Upper lobe of left lung (tissue), 6 donors: ENCODE measurements around the gene C16orf74. TPM values are rescaled to one million over a fixed set of nuclear protein-coding genes. Genes with fewer than 3 reads are reported as not detected.
A peak's percentile ranks its signal among the peaks of the same experiment; 100 is the strongest.

Experiments used
- ATAC-seq, 2 donors: fragments of 200-7000 bp; cut with Tn5 transposase; one replicate each; pipeline ENCODE4 v1.9.1; 2022; ENCODE audit warnings: mild to moderate bottlenecking in 2 of 2, moderate library complexity in 2 of 2; ENCODE audit not compliant: low FRiP score in 2 of 2
- DNase-seq, 2 donors: peaks; one replicate each; pipeline ENCODE4 v3.0.0-alpha.2; 2019 to 2020
- H3K27ac ChIP-seq, 4 donors: fragments of 200-600 bp; sonication (generic); one replicate each; pipeline ENCODE4 v1.5.1; 2016 to 2019
- H3K27me3 ChIP-seq, 4 donors: fragments of 200-600 bp; sonication (generic); one replicate each; pipeline ENCODE4 v1.5.1; 2017 to 2019
- H3K36me3 ChIP-seq, 4 donors: fragments of 200-600 bp; sonication (generic); one replicate each; pipeline ENCODE4 v1.5.1; 2016 to 2019
- H3K4me1 ChIP-seq, 4 donors: fragments of 200-600 bp; sonication (generic); one replicate each; pipeline ENCODE4 v1.5.1; 2018 to 2019
- H3K4me3 ChIP-seq, 4 donors: fragments of 200-600 bp; sonication (generic); one replicate each; pipeline ENCODE4 v1.5.1; 2017 to 2019; ENCODE audit warnings: mild to moderate bottlenecking in 2 of 4, moderate library complexity in 1 of 4
- H3K9me3 ChIP-seq, 4 donors: fragments of 200-600 bp; sonication (generic); one replicate each; pipeline ENCODE4 v1.5.1; 2018 to 2019
- CTCF ChIP-seq, 6 experiments: fragments of 450-650 bp in 4 of 6; fragments of 200-600 bp in 2 of 6; sonication (generic) in 2 of 6; IDR thresholded peaks; one replicate each; pipeline ENCODE4 v1.5.1; 2016 to 2019; ENCODE audit warnings: antibody characterized with exemption in 6 of 6
- EP300 ChIP-seq, 4 donors: sonication (generic); formaldehyde crosslinking; IDR thresholded peaks; one replicate each; pipeline ENCODE4 v1.5.1; 2017; ENCODE audit warnings: antibody characterized with exemption in 4 of 4, control low read depth in 2 of 4
- POLR2A ChIP-seq, 4 donors: fragments of 450-650 bp; IDR thresholded peaks; one replicate each; pipeline ENCODE4 v1.5.1; 2016 to 2017; ENCODE audit warnings: antibody characterized with exemption in 4 of 4, mild to moderate bottlenecking in 2 of 4
- POLR2AphosphoS5 ChIP-seq, 2 donors: sonication (generic); formaldehyde crosslinking; IDR thresholded peaks; one replicate each; pipeline ENCODE4 v1.5.1; 2017; ENCODE audit warnings: antibody characterized with exemption in 2 of 2
- WGBS, 2 donors: methylation state at CpG; one replicate each; pipeline ENCODE4 v1.1.5; 2017 to 2018; 5-methylcytosine and 5-hydroxymethylcytosine counted together
- total RNA-seq, 6 donors: library from RNA; depleted of rRNA in 4 of 6; stranded (reverse); fragments of >200 nt in 4 of 6; gene quantifications; one replicate each; pipeline versions ENCODE4 v1.1.0 to v1.2.1, GENCODE V29; 2016 to 2021
- donor health status: DM: no; HTN: no; CAD: no; lungs with moderate emphysema.
- donor health status: DM: no; HTN: yes; CAD: no; lungs with severe emphysema.

Gene C16orf74
- total RNA-seq, 6 donors from 2014 or later, result 1.2 to 6.3 (median 4.1) TPM; not detected in 1

- Histone ChIP-seq H3K27me3 (no peaks in the 10 kb centered on the region), H3K27ac (no peak overlapping the region), H3K4me3 (peak overlapping the region in 1 of 4 donors; percentile 14), H3K9me3 (no peaks in the 10 kb centered on the region), H3K4me1 (peaks cover 0 to 12% (median 2%) of the 10 kb centered on the region in 4 donors), H3K36me3 (no peaks in the 10 kb centered on the region)
- ATAC-seq (peak in 1 of 2 donors; percentile 51), DNase-seq (no peak)
- 50 to 60% methylated on average over 16 of the region's 16 CpGs for WGBS, 2 donors
- TF ChIP-seq POLR2AphosphoS5 (IDR thresholded peaks at IDR 0.05), result no peak
- TF ChIP-seq CTCF (IDR thresholded peaks at IDR 0.05), result no peak
- no peak for TF ChIP-seq POLR2A (IDR thresholded peaks at IDR 0.05)
- TF ChIP-seq EP300 (IDR thresholded peaks at IDR 0.05), result no peak
These were observed 8.2 kb upstream of the C16orf74 start for GRCh38 chr16:85759136-85759535.

- H3K4me1 ChIP-seq, result peaks cover 0 to 18% (median 2%) of the 10 kb centered on the region in 4 donors
- DNase-seq, result no peak
- ATAC-seq, result no peak
- 50 to 72% methylated on average over 7 of the region's 7 CpGs for WGBS, 2 donors
- H3K9me3 ChIP-seq, result no peaks in the 10 kb centered on the region
- TF ChIP-seq POLR2AphosphoS5 (IDR thresholded peaks at IDR 0.05), result no peak
- TF ChIP-seq POLR2A (IDR thresholded peaks at IDR 0.05), result no peak
- H3K4me3 ChIP-seq, result no peak overlapping the region
- H3K36me3 ChIP-seq, result no peaks in the 10 kb centered on the region
- no peaks in the 10 kb centered on the region for H3K27me3 ChIP-seq
- H3K27ac ChIP-seq, result no peak overlapping the region
These were observed 6.5 kb upstream of the C16orf74 start for GRCh38 chr16:85757341-85757822.

- H3K4me1 ChIP-seq, result peaks cover 7 to 30% (median 10%) of the 10 kb centered on the region in 4 donors
- no peaks in the 10 kb centered on the region for H3K36me3 ChIP-seq
- no peak for DNase-seq
- TF ChIP-seq CTCF (IDR thresholded peaks at IDR 0.05) (no peak), POLR2A (IDR thresholded peaks at IDR 0.05) (no peak), POLR2AphosphoS5 (IDR thresholded peaks at IDR 0.05) (no peak), EP300 (IDR thresholded peaks at IDR 0.05) (no peak)
- no peak overlapping the region for H3K27ac ChIP-seq
- no peak for ATAC-seq
- H3K27me3 ChIP-seq, result peaks cover 0 to 2% (median 0%) of the 10 kb centered on the region in 4 donors
- H3K4me3 ChIP-seq, result no peak overlapping the region
- WGBS, 2 donors, result 74 to 80% methylated on average over 10 to 25 of the region's 25 CpGs
- H3K9me3 ChIP-seq, result no peaks in the 10 kb centered on the region
These were observed 5.3 kb upstream of the C16orf74 start for GRCh38 chr16:85755929-85756768.

GRCh38 chr16:85754413-85754812 is 3.5 kb upstream of the C16orf74 start:
- peaks cover 20 to 46% (median 23%) of the 10 kb centered on the region in 4 donors for H3K4me1 ChIP-seq
- ATAC-seq, result no peak
- no peaks in the 10 kb centered on the region for H3K36me3 ChIP-seq
- H3K27ac ChIP-seq, result no peak overlapping the region
- H3K27me3 ChIP-seq, result peaks cover 0 to 2% (median 0%) of the 10 kb centered on the region in 4 donors
- WGBS, 2 donors, result 53 to 57% methylated on average over 7 of the region's 7 CpGs
- no peak overlapping the region for H3K4me3 ChIP-seq
- H3K9me3 ChIP-seq, result no peaks in the 10 kb centered on the region
- TF ChIP-seq EP300 (IDR thresholded peaks at IDR 0.05), result no peak
- TF ChIP-seq CTCF (IDR thresholded peaks at IDR 0.05), result no peak
- no peak for TF ChIP-seq POLR2AphosphoS5 (IDR thresholded peaks at IDR 0.05)
- TF ChIP-seq POLR2A (IDR thresholded peaks at IDR 0.05), result no peak
- DNase-seq, result no peak

- H3K4me3 ChIP-seq, result no peak overlapping the region
- peaks cover 20 to 42% (median 23%) of the 10 kb centered on the region in 4 donors for H3K4me1 ChIP-seq
- DNase-seq (no peak), ATAC-seq (no peak)
- no peak overlapping the region for H3K27ac ChIP-seq
- H3K9me3 ChIP-seq, result no peaks in the 10 kb centered on the region
- TF ChIP-seq POLR2A (IDR thresholded peaks at IDR 0.05) (no peak), POLR2AphosphoS5 (IDR thresholded peaks at IDR 0.05) (no peak), CTCF (IDR thresholded peaks at IDR 0.05) (no peak), EP300 (IDR thresholded peaks at IDR 0.05) (no peak)
- 58 to 84% methylated on average over 4 to 7 of the region's 7 CpGs for WGBS, 2 donors
- no peaks in the 10 kb centered on the region for H3K36me3 ChIP-seq
- peaks cover 0 to 2% (median 0%) of the 10 kb centered on the region in 4 donors for H3K27me3 ChIP-seq
These were observed 3.1 kb upstream of the C16orf74 start for GRCh38 chr16:85753976-85754375.
